Activated CD4-positive, alpha-beta T cell treated with anti-CD3 and anti-CD28 coated beads, Interleukin-10, Interleukin-2, amounts not matched to agents 100 ng/mL and 50 ng/mL, durations not matched to agents 16 hours and 8 hours (primary cell): ENCODE data around the gene CTSZ.
"Not testable (repeated sequence)": the region's sequence is repeated elsewhere in the genome, so short reads cannot be mapped to it uniquely, and the experiment has no call there.

Source experiments
- DNase-seq: peaks from one replicate; pipeline ENCODE4 v3.0.0-alpha.2; 2020

Gene CTSZ

DNA sequence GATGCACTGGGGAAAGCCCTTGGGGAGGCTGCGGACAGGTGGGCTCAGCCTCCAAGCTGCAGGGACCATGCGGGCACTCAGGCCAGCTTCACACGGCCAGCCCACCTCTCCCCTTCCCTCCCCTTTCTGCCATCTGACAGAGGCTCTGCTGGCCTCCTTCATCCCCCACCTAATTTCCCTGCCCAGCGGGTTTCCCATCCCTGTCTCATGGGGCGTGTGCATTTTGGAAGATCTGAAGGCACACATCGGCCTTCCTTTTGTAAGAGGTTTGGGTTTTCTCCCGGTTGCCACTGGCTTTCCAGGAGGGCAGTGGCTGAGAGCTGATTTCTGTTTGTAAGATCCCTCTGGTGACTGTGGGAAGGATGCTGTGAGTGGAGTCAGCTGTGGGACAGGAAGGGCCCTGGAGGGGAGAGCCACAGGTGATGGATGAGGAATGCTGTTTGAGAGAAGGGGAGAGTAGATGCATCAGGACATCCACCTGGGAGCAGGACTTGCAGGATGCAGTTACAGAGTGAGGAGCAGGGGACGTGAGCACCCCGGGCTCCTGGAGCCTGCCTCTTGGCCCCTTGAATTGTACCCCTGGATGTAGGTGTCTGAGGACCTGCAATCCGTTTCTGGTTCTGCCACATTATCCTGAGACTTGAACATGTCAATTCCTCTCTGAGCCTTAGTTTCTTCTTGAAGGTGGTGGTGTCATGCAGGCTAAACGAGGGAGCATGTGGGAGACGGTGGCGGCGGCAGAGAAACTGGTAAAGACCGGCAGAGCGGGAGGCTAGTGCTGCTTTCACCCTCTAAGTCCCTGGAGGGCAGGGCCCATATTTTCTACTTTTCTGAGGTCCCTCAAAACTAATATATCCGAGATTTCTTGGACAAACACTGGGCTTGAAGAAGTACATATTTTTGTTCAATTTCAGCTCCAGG, 6.2 kb upstream of the CTSZ start:
- DNase-seq, result no peak

DNA sequence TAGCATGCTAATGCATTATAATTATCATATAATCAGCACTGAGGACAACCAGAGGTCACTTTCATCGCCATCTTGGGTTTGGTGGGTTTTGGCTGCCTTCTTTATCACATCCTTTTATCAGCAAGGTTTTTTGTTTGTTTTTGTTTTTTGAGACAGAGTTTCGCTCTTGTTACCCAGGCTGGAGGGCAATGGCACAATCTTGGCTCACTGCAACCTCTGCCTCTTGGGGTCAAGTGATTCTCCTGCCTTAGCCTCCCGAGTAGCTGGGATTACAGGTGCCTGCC, 4.8 kb upstream of the CTSZ start:
- DNase-seq, result not testable (repeated sequence)

DNA sequence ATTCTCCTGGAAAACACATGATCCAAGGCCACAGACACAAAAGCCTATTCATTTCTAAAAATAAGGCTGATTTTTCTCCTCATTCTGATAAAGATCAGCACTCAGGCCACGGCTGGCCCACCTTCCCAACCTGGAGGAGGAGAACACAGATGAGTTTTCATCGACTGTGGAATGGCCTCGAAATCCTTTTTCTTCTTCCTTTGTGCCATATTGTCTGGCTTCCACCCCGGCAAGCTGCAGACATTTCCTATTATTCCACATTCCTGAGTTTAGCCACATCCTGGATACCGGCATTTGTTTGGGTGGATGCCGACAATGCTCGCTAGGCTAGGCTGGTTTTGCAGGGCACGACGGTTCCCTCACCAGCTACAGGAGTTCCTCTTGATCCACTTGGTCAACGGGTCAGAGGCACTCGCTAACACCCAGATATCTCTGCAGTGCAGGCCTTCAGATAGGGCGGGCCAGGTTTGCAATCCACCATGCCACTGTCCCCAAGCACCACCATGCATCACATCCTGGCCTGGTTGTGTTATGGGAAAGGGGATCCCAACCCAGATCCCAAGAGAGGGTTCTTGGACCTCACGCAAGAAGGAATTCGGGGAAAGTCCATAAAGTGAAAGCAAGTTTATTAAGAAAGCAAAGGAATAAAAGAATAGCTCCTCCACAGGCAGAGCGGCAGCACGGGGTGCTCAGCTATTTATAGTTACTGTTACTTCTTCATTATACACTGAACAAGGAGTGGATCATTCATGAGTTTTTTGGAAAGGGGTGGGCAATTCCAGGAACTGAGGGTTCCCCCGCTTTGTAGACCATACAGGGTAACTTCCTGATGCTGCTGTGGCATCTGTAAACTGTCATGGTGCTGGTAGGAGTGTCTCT, 4.2 kb upstream of the CTSZ start:
- no peak for DNase-seq

GRCh38 chr20:59010321-59010994, 3.4 kb upstream of the CTSZ start:
- DNase-seq, result no peak

DNA sequence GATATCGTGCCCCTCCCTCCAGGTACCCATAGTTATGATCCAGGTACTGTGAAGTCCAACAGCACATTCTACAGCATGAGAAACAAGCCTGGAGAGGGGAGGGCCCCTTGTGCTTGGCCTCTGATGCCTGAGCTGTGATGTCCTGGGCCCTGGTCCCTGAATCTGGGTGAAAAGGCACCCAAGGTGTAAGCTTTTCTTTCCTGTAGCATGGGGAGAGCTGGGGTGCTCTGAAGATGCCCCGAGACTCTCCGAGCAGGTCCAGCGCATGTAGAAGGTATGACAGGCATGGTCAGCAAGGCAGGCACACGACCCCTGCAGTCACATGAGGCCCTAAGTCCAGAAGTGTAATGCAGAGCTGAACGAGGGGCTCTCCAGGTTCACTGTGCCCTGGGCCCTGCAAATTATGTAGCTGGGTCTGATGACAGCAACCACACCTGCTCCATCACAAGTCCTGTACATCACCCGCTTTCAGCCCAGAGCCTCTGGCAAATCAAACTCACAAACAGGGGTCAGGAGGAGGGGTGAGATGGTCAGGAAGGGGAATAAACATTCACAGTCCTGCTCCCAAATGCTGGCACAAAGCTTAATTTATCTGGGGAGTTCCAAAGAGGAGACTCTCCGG, 1.8 kb upstream of the CTSZ start:
- no peak for DNase-seq

DNA sequence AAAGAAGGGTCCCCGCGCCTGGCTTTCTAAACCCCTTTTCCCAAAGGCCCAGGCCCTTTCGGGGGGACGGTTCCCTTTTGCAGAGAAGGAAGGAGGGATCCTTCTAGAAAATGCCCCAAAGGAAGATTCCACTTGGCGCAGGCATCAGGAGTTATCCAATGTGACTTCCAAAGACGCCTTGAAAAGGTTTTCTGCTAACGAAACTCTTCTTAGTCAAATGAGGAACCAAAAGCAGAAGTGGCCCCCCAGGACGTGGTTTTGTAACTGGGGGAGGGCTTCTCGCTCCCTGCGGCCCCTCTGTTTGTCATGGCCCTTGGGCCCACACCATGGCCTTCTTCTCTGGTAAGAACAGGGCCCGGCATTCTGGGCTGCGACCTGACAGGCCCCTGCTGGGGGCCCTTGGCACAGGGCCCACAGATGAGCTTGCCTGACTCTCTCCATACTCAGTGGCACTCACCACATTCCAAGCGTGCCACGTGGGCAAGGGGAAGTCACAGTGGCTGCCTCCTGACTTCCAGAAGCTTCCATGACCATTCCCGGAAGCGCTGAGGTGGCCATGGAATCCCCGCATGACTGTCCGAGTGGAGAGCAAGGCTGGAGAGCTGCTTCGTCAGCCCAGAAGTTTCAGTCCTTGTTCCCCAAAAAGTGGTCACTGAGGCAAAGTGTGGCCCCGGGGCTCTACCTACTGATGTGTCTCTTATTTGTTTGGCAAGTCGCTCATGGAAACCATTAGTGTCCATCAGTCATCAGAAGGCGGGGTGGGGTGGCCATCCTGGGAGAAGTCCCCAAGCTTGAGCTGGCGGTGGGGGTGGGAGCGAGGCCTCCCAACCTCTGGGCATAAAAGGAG, 834 bp upstream of the CTSZ start:
- no peak for DNase-seq

DNA sequence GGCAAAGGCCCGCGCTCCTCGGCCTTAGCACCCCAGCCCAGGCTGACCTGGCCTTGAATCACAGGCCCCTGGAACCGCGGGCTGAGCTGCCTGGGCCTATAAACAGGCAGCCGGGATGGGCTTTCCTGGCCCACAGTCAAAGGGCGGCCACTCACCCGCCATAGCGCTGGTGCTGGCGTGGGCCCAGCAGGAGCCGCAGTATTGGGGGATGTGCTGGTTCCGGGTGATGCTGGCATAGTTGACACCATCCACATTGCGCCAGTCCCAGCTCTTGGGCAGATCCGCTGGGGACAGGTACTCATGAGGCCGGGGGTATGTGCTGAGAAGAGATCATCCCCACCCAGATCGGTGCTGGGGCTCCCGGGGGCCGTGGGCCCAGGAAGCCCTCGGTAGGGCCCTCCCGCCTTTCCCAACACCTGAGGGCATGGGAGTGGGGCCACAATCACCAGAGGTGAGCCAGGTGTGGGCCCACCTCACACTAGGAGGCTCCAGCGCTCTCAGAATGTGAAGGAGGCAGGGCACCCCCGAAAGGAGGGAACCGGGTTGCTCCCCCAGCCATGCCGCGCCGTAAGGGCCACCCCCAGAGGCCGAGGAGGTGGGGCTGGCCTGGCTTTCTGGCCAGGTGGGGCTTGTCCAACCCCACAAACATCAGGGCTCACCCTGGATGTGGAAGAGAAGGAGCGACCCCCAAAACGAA, 739 bp downstream of the CTSZ start:
- no peak for DNase-seq

DNA sequence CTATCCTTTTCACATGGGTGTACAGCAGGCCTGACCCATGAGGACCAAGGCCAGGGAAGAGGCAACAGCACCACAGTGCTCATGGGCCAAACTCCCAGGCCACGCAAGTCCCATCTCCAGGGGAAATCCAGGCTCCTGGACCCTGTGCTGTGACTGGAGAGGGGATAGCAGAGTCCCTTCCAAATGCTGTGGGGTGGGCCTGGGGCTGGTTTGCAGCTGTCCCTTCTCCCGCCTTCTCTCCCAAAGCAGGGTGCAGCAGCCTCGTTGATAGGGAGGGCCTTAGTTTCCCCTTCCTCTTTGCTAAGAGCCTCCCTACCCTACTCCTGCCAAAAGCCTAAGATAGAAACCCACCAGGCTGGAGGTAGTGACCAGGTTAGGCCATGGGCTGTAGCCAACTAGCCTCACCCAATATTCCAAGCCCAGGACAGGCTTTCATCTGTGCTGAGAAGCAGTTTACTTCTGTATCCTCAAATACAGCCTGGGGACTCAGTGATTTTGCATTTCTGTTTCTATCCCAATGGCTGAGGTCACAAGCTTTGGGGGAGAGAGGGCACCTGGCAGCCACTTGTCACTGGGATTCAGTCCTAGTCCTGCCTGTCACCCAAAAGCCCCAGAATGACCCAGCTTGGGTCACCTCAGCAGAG, 1.4 kb downstream of the CTSZ start:
- DNase-seq, result no peak

GRCh38 chr20:59004763-59005522, 2.1 kb downstream of the CTSZ start:
- peak; percentile 39 for DNase-seq

DNA sequence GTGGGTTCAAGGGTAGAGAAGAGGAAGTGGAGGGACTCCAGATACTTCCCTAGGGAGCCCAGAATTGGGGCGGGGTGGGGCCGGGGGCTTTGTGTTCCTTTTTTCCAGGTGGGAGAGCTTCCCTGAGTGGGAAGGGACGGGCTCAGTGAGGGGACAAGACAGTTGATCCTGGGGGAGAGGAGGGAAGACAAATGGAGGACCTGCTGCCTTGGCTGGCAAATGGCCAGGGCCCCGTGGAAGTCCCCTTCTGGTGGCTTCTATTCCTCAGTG, 2.6 kb downstream of the CTSZ start:
- DNase-seq, result peak; percentile 39

DNA sequence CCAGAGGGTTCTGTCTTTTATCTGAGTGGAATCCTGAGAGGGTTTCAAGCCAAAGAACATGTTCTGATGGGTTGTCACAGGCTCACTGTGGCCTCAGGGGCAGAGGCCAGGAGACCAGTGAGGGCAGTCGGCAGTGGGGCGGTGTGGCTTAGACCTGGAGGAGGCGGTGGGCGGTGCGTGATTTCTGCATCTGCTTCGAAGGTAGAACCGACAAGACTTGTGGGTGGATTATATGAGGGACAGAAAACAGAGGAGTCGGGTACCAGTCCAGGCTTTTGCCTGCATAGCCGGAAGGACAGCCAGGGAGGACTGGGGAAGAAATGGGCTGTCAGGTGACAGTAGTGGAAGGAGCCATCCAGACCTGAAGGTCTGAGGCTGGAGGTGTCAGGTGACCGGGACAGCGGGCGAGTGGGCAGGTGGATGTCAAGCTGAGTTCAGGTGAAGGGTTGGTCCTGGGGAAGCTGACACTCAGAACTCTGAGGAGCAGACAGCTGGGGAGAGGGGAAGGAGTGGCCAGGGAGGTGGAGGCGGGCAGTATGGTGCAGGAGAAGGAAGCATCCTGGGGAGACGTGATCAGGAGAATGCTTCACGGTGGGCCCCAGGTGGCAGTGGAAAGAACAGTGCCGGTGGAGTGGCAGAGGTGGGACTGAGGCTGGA, 3.1 kb downstream of the CTSZ start:
- DNase-seq, result no peak

DNA sequence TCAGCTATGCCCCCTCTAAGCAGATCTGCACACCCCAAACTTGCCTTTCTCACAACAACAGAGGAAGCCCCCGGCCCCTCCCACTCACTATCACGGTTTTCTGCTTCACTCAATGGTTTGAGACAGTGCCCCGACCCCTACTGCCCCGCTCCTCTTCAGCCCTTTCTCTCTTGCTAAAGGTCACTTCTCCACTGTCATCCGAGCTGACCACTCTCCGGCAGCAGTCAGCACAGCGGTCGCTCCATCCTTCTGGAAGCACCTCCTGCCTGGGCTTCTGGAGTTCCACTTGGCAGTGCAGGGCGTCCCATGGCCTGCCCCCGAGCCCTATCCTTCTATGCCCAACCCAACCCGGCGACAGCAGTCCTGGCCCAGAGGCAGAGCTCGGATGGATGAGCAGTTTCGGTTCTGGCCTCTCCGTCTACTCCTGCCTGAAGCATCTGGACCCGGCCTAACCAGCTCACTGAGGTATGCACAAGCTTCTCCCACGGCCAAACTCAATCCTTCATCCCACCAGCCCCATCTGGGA, 4.1 kb downstream of the CTSZ start:
- no peak for DNase-seq

DNA sequence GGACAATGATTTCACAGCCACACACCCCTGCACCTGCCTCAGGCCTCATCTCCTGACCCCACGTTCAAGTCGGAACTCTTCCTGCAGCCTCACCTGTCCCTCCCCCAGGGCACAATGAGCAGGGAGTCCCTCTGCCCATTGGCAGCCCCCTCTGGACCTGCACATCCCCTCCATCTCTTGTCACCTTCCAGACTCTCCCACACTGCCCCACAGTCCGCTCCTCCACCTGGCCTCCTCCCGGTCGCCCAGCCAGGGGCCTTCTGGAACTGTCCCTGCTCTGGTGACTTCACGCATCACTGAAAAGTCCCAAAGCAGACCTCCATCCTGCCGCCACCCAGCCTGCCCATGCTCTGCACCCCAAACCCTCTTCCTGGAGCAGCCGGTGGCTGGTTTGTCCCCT, 4.7 kb downstream of the CTSZ start:
- no peak for DNase-seq

DNA sequence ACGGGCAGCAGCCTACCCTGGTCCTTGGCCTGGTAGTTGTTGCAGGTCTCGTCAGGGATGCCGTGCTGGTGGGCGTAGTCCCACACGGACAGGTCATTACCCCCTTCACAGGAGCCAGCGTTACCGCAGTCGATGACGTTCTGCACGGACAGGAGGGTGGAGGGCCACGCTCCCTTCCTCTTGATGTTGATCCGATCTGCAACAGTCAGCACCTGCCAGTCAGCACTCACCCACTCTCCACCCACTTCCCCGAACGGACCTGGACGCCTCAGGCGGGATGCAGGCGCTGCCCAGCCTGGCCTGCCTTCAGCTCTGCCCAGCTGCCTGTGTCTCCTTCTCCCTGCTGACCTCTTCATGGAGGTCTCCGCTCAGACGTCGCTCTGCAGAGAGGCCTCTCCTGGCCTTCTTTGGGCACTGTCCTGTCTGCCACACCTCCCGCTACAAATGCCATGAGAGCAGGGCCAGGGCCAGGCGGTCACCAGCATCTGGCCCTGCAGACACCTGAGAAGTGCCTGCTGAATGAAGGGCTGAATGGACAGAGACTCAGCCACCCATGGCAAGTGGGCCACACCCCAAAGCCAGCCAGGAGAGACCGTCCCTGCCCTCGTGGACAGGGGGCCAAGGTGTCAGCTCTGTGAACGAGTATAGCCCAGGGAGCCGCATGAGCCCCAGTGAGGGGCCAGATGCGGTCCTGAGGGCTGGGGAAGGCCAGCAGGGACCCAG, 5.4 kb downstream of the CTSZ start:
- DNase-seq, result no peak

DNA sequence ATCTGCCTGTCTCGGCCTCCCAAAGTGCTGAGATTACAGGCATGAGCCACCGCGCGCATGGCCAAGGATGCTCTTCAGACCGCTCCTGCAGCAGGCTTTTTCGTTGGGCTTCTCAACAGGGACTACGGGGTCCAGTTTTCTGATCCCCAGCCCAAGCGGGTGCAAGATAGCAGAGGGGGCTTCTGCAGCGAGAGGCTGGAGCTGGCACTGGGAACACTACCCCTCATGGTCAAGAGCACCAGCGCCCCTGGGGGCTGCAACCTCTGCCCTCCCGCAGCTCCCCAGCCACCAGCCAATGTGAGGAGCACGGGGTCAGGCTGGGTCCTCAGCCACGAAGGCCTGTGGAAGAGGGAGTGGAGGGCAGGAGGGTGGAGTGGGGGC, 6.0 kb downstream of the CTSZ start:
- DNase-seq, result no peak

DNA sequence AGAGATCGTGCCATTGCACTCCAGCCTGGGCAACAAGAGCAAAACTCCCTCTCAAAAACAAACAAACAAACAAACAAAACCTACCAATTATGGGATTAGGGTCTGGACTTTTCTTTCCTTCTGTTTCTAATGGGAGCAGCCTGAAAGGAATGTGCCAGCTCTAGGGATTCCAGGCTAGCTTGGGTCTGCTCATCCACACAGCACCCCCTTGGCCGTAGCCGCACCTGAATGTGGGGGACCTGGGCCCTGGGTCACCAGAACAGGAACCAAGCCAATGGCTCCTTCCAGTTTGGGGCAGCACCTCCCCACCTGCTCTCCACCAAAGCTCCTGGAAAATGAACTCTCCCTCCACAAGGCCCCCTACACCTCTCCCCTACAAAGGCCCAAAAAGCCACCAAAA, 6.7 kb downstream of the CTSZ start:
- no peak for DNase-seq

DNA sequence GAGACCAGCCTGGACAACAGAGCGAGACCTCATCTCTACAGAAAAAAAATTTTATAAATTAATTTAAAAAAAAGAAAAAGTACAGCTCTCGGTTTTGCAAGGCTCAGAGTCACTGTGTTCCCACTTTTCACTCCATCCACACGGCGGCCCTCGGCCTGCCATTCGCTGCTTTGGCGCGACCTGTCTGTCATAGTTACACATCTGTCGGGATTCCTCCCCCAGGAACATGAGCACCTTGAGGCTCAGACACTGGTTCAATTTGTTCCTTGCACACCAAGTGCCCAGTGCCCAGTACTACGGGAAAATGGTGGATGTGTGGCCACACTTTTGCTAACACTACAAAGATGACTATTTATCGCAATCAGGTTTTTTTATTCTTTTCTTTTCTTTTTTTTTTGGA, 8.4 kb downstream of the CTSZ start:
- no peak for DNase-seq

GRCh38 chr20:58997141-58997770, 9.8 kb downstream of the CTSZ start:
- DNase-seq, result no peak

DNA sequence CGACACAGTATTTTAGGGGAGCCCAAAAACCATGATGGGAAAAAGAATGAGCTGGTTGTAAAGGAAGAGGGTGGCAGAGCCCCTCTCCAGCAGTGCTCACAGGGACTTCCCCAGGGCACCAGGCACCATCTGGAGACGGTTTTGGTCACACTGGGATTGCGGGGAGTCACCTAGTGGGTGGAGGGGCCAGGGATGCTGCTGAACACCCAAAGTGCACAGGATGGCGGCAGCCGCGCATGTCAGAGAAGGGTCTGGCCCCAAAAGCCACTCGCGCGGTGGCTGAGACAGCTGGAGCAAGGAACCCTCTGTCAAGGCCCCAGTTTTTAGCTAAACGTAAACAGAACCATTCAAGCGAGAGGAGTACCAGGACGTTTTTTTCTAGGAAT, 10.8 kb downstream of the CTSZ start:
- no peak for DNase-seq
